Gastroesophageal sphincter (tissue), 3 donors: ENCODE measurements around the gene PBX1.

Experiments
- CTCF ChIP-seq, 4 experiments: fragments of 200-600 bp in 2 of 4; fragments of 450-650 bp in 2 of 4; sonication (generic) in 1 of 4; IDR thresholded peaks; one replicate each; pipeline ENCODE4 v1.5.1; 2017 to 2019; ENCODE audit warnings: antibody characterized with exemption in 4 of 4, mild to moderate bottlenecking in 2 of 4, moderate library complexity in 2 of 4
- POLR2A ChIP-seq, 2 donors: fragments of 450-650 bp; IDR thresholded peaks; one replicate each; pipeline ENCODE4 v1.6.1; 2017; ENCODE audit warnings: antibody characterized with exemption in 2 of 2, mild to moderate bottlenecking in 2 of 2, moderate library complexity in 1 of 2
- POLR2AphosphoS5 ChIP-seq: sonication (generic); formaldehyde crosslinking; IDR thresholded peaks from one replicate; pipeline ENCODE4 v1.6.1; 2017; ENCODE audit warnings: antibody characterized with exemption

DNA sequence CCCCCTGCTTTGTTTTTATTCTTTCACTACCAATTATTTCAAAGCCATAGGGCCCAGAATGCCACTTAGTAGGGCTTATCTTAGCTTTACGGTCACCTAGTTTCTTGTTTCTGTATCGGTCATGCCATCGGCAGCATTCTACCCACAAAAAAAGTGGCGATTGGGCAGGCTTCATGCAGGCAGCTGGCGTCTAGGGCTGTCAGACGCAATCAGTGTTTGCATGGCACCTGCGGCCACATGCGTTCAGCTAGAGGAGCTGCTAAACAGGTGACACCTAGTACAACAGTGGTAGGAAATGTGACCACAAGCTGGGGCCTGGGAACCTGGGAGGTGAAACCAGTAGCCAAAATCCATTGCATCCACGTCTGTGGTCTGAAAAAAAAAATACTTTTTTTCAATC is 262.7 kb downstream of the PBX1 start:
- TF ChIP-seq CTCF (IDR thresholded peaks at IDR 0.05) (no peak), POLR2AphosphoS5 (no peak), POLR2A (IDR thresholded peaks at IDR 0.05) (no peak)
